AG09319 (cell line): Measurements from ENCODE around the gene LONP2.
"Not testable (repeated sequence)": the region's sequence is repeated elsewhere in the genome, so short reads cannot be mapped to it uniquely, and the experiment has no call there.

ENCODE experiments used
- DNase-seq: peaks from one replicate; pipeline ENCODE4 v3.0.0-alpha.2; 2010; ENCODE audit warnings: low read depth; ENCODE audit errors: extremely low read depth
- CTCF ChIP-seq: IDR thresholded peaks from 2 replicates; pipeline ENCODE4 v1.5.1; 2011; ENCODE audit warnings: low read depth, mild to moderate bottlenecking, inconsistent platforms, low read length, moderate library complexity

LONP2 gene

GRCh38 chr16:48353565-48354163, 109.6 kb downstream of the LONP2 start:
- peak; percentile 86 for TF ChIP-seq CTCF
- peak; percentile 42 for DNase-seq

- not testable (repeated sequence) for DNase-seq
These were observed 110.3 kb downstream of the LONP2 start for GRCh38 chr16:48354385-48354784.

- DNase-seq: no peak
- no peak for TF ChIP-seq CTCF
These were observed 111.1 kb downstream of the LONP2 start for GRCh38 chr16:48354877-48355855.

GRCh38 chr16:48356633-48357376, 112.7 kb downstream of the LONP2 start:
- TF ChIP-seq CTCF: no peak
- no peak for DNase-seq

GRCh38 chr16:48358419-48358818, 114.3 kb downstream of the LONP2 start:
- no peak for TF ChIP-seq CTCF
- no peak for DNase-seq

- no peak for TF ChIP-seq CTCF
- DNase-seq: no peak
These were observed 115.9 kb downstream of the LONP2 start for GRCh38 chr16:48359983-48360382.

- TF ChIP-seq CTCF: no peak
- no peak for DNase-seq
These were observed 116.9 kb downstream of the LONP2 start for GRCh38 chr16:48361012-48361411.
